Endothelial cell (in vitro differentiated cells): ENCODE results near the gene LCN6. TPM values are rescaled to one million over a fixed set of nuclear protein-coding genes. Genes with fewer than 3 reads are reported as not detected.
"Not testable (repeated sequence)": the region's sequence is repeated elsewhere in the genome, so short reads cannot be mapped to it uniquely, and the experiment has no call there.

Source experiments
- DNase-seq: peaks from one replicate; pipeline ENCODE4 v3.0.0; 2021; ENCODE audit warnings: low spot score
- H3K27ac Mint-ChIP-seq: one replicate; pipeline ENCODE4 v1.8.0; 2021; ENCODE audit warnings: mixed read lengths, inconsistent platforms; ENCODE audit not compliant: unreplicated experiment
- H3K27me3 Mint-ChIP-seq: one replicate; pipeline ENCODE4 v1.8.0; 2021; ENCODE audit warnings: mild to moderate bottlenecking, moderate library complexity, mixed read lengths, inconsistent platforms; ENCODE audit not compliant: unreplicated experiment
- H3K36me3 Mint-ChIP-seq: one replicate; pipeline ENCODE4 v1.8.0; 2021; ENCODE audit warnings: mild to moderate bottlenecking, low read depth, mixed read lengths, inconsistent platforms; ENCODE audit not compliant: unreplicated experiment
- H3K4me1 Mint-ChIP-seq: one replicate; pipeline ENCODE4 v1.8.0; 2021; ENCODE audit warnings: mild to moderate bottlenecking, mixed read lengths, inconsistent platforms; ENCODE audit not compliant: unreplicated experiment
- H3K4me3 Mint-ChIP-seq: one replicate; pipeline ENCODE4 v1.8.0; 2021; ENCODE audit warnings: mild to moderate bottlenecking, mixed read lengths, inconsistent platforms; ENCODE audit not compliant: unreplicated experiment
- H3K9me3 Mint-ChIP-seq: one replicate; pipeline ENCODE4 v1.8.0; 2021; ENCODE audit warnings: mixed read lengths, inconsistent platforms; ENCODE audit not compliant: unreplicated experiment
- total RNA-seq: library from RNA; stranded (reverse); fragmentation: NEBNext Ultra II Directional; extraction: Animal tissue kit (Norgen Biotek cat#: 25700); gene quantifications from one replicate; pipeline ENCODE4 v1.2.1, GENCODE V29; 2021; ENCODE audit not compliant: unreplicated experiment
- TF ChIP-seq, protein P1 (sequence below): fragments of 200-600 bp; sonication (generic); IDR thresholded peaks from one replicate; pipeline ENCODE4 v1.5.0; 2021; ENCODE audit warnings: antibody characterized with exemption; ENCODE audit not compliant: unreplicated experiment

LCN6 gene
- total RNA-seq, 1 donor from 2014 or later: not detected

DNA sequence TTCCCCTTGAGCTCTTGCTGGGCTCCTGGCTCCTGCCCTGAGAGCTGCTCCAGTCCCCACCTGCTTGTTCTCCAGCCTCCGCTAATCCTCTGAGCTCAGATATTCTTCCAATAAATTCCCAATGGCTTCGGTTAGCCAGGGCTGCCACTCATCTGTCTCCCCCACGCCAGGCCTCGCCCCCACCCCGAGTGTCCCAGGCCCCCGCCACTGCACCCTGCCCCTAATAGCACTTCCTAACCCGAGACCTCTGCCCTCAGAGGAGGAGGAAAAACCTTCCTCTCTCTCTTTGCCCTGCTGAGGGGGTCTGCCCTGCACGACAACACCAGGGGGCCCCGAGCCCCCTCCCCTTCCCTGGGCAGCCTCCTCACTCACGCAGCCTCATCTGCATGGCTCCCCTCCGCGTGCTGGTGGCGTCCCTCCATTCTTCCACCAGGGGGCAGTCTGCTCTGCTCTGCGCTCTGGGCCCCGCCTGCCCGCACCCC is 21.4 kb upstream of the LCN6 start:
- Mint-ChIP-seq H3K27ac (no peak overlapping the region), H3K27me3 (peaks cover 11% of the 10 kb centered on the region), H3K36me3 (no peaks in the 10 kb centered on the region), H3K4me1 (peaks cover 2% of the 10 kb centered on the region), H3K9me3 (no peaks in the 10 kb centered on the region), H3K4me3 (no peak overlapping the region)
- TF ChIP-seq, protein P1, sequence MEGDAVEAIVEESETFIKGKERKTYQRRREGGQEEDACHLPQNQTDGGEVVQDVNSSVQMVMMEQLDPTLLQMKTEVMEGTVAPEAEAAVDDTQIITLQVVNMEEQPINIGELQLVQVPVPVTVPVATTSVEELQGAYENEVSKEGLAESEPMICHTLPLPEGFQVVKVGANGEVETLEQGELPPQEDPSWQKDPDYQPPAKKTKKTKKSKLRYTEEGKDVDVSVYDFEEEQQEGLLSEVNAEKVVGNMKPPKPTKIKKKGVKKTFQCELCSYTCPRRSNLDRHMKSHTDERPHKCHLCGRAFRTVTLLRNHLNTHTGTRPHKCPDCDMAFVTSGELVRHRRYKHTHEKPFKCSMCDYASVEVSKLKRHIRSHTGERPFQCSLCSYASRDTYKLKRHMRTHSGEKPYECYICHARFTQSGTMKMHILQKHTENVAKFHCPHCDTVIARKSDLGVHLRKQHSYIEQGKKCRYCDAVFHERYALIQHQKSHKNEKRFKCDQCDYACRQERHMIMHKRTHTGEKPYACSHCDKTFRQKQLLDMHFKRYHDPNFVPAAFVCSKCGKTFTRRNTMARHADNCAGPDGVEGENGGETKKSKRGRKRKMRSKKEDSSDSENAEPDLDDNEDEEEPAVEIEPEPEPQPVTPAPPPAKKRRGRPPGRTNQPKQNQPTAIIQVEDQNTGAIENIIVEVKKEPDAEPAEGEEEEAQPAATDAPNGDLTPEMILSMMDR: peak; percentile 42
- DNase-seq: peak; percentile 72

DNA sequence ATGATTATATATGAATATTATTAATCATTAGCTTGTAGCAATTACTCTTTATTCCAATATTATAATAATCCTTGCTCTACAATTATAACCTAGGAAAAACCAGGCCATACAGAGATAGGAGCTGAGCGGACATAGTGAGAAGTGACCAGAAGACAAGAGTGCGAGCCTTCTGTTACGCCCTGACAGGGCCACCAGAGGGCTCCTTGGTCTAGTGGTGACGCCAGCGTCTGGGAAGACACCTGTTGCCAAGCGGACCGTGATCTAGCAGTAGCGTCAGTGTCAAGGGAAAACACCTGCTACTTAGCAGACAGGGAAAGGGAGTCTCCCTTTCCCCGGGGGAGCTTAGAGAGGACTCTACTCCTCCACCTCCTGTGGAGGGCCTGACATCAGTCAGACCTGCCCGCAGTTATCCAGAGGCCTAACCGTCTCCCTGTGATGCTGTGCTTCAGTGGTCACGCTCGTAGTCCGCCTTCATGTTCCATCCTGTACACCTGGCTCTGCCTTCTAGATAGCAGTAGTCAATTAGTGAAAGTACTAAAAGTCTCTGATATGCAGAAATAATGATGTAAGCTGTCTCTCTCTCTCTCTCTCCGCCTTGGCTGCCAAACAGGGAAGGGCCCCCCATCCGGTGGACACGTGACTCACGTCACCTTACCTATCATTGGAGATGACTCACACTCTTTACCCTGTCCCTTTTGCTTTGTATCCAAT is 18.2 kb upstream of the LCN6 start:
- H3K36me3 Mint-ChIP-seq, H3K27me3 Mint-ChIP-seq, DNase-seq, H3K9me3 Mint-ChIP-seq, H3K4me3 Mint-ChIP-seq, H3K4me1 Mint-ChIP-seq: not testable (repeated sequence)
- peak overlapping the region; percentile 52 for H3K27ac Mint-ChIP-seq

DNA sequence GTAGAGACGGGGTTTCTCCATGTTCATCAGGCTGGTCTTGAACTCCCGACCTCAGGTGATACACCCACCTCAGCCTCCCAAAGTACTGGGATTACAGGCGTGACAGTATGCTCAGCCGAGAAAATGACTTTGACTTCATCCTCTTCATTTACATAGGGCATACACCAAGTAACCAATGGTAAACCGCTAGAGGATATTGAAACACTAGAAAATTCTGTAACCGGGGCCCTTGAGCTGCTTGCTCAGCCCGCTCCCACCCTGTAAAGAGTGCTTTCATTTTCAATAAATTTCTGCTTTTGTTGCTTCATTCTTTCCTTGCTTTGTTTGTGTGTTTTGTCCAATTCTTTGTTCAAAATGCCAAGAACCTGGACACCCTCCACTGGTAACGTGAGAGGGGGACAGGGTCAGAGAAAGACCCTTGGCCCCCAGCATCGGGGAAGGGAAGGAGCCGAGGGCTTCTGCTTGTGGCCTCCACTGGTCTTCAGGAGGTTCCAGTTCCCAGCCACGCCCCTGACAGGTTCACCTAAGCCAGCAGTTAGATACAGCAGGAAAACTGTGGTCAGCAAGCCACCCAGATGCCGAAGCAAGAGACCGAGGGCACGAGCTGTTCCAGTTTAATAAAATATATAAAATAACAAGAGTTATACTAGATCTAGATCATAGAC is 17.6 kb upstream of the LCN6 start:
- H3K4me3 Mint-ChIP-seq, H3K9me3 Mint-ChIP-seq, H3K4me1 Mint-ChIP-seq, H3K36me3 Mint-ChIP-seq, H3K27ac Mint-ChIP-seq, H3K27me3 Mint-ChIP-seq, DNase-seq: not testable (repeated sequence)

DNA sequence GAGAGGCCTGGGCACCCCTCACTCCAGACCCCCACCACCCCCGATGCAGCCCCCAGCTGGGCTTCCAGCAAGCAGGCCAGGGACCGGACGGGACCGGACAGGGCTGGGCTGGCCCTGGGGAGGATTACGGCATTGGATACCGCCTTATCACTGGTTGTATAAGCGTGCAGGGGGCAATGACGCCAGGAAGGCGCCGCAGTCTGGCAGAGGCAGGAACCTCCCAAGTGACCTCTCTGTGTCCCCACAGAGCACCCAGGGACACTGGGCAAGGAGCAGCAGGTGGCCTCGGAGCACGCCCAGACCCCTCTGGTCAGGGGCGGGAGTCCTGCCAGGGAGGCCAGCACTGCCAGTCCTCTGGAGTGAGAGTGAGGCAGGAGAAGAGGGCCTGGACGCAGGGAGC is 16.7 kb upstream of the LCN6 start:
- H3K36me3 Mint-ChIP-seq: no peaks in the 10 kb centered on the region
- no peak overlapping the region for H3K4me3 Mint-ChIP-seq
- no peaks in the 10 kb centered on the region for H3K9me3 Mint-ChIP-seq
- TF ChIP-seq, protein P1: no peak
- no peaks in the 10 kb centered on the region for H3K4me1 Mint-ChIP-seq
- DNase-seq: no peak
- peaks cover 8% of the 10 kb centered on the region for H3K27me3 Mint-ChIP-seq
- no peak overlapping the region for H3K27ac Mint-ChIP-seq

DNA sequence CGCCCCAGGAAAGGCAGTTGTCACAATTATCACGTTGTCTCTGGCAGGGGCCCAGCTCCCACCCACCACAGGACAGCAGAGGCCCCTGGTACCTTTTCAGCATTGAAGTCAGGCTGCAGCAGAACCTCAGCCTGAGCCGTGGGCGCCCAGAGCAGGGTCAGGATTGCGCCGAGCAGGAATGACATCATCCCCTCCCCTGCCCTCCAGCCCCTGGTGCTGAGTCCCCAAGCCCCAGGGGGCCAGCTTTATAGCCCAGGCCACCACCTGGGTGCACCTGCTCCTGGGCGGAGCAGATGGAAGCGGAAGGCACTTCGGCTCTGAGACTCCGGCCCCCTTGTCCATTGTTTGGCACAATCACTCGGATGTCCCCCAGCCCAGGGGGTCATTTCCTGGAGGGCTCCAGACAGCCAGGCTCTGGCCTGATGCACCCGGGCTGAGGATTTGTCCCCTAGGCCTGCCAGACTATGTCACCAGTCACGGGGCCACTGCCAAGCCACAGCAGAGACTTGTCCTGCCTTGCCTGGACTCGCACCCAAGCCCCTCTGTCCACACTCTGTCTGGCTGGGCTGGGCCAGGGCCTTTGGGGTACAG is 16.1 kb upstream of the LCN6 start, which contains the start of gene LCN15:
Gene LCN15 (minus strand): TSS at position 218 of the 591 bp plus-strand sequence. CDS start 30 bp downstream, at position 188.
- Mint-ChIP-seq H3K27me3 (peaks cover 8% of the 10 kb centered on the region), H3K4me1 (no peaks in the 10 kb centered on the region), H3K27ac (no peak within 1 kb of the TSS), H3K9me3 (no peaks in the 10 kb centered on the region), H3K4me3 (no peak within 1 kb of the TSS), H3K36me3 (no peaks in the 10 kb centered on the region)
- no peak for DNase-seq
- TF ChIP-seq, protein P1: no peak

DNA sequence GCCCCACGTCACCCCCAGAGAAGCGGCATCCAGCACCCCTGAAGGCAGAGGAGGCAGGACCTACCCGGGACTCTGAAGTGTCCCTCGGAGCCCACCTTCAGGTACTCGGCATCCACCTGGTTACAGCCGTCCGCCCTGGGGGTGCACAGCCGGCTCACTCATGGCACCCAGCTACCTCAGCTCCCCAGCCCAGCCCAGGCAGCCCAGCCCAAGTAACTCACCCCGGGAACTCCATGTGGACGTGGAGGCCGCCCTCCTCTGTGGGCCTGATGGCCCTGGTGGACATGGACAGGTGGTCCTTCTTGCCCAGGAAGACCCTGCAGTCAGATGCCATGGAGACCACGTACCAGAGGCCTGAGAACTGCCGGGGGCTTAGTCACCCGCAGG is 15.3 kb upstream of the LCN6 start:
- Mint-ChIP-seq H3K9me3 (no peaks in the 10 kb centered on the region), H3K27ac (no peak overlapping the region), H3K4me1 (no peaks in the 10 kb centered on the region), H3K4me3 (no peak overlapping the region), H3K36me3 (no peaks in the 10 kb centered on the region), H3K27me3 (peaks cover 8% of the 10 kb centered on the region)
- DNase-seq: no peak
- TF ChIP-seq, protein P1: no peak
